Neuronal stem cell (in vitro differentiated cells): Measurements from ENCODE around the gene MAD1L1.

ENCODE experiments used
- DNase-seq: peaks from one replicate; pipeline ENCODE4 v3.0.0-alpha.2; 2013; ENCODE audit warnings: low spot score
- H2AFZ ChIP-seq: one replicate; pipeline ENCODE4 v1.6.1; 2013; ENCODE audit warnings: mild to moderate bottlenecking, low read length, inconsistent platforms
- H2AK5ac ChIP-seq: 2 replicates; pipeline ENCODE4 v1.6.1; 2013; ENCODE audit warnings: low read depth, mild to moderate bottlenecking, inconsistent platforms, low read length, moderate library complexity, mixed read lengths
- H2BK120ac ChIP-seq: 2 replicates; pipeline ENCODE4 v1.6.1; 2013; ENCODE audit warnings: low read depth, mild to moderate bottlenecking, inconsistent platforms, low read length, moderate library complexity, mixed read lengths
- H2BK12ac ChIP-seq: one replicate; pipeline ENCODE4 v1.6.1; 2013; ENCODE audit warnings: low read length, inconsistent platforms
- H2BK15ac ChIP-seq: 2 replicates; pipeline ENCODE4 v1.6.1; 2013; ENCODE audit warnings: mild to moderate bottlenecking, low read length, inconsistent platforms, mixed read lengths
- H2BK5ac ChIP-seq: one replicate; pipeline ENCODE4 v1.6.1; 2013; ENCODE audit warnings: inconsistent platforms, mild to moderate bottlenecking, low read length, moderate library complexity
- H3K14ac ChIP-seq: one replicate; pipeline ENCODE4 v1.6.1; 2013; ENCODE audit warnings: low read length, inconsistent platforms
- H3K18ac ChIP-seq: 2 replicates; pipeline ENCODE4 v1.6.1; 2013; ENCODE audit warnings: low read length, inconsistent platforms
- H3K23ac ChIP-seq: 2 replicates; pipeline ENCODE4 v1.6.1; 2013; ENCODE audit warnings: low read depth, mild to moderate bottlenecking, mixed read lengths, low read length, inconsistent platforms; ENCODE audit not compliant: poor library complexity
- H3K27ac ChIP-seq: replicated peaks from 3 replicates; pipeline ENCODE4 v1.5.1; 2013; ENCODE audit warnings: low read length, inconsistent platforms
- H3K27me3 ChIP-seq, 3 experiments: 2 replicates each; pipeline ENCODE4 v1.6.1; 2013; ENCODE audit warnings: low read length in 3 of 3, mild to moderate bottlenecking in 2 of 3, inconsistent platforms in 1 of 3, low read depth in 1 of 3, mixed read lengths in 1 of 3, moderate library complexity in 1 of 3; ENCODE audit not compliant: control insufficient read depth in 3 of 3, insufficient read depth in 3 of 3
- H3K36me3 ChIP-seq, 2 donors: replicated peaks in 1 of 2; 2 replicates each; pipeline ENCODE4 v1.6.1; 2013; ENCODE audit warnings: low read length in 2 of 2; ENCODE audit not compliant: control insufficient read depth in 2 of 2, insufficient read depth in 2 of 2
- H3K4ac ChIP-seq: 2 replicates; pipeline ENCODE4 v1.6.1; 2013; ENCODE audit warnings: inconsistent platforms, mild to moderate bottlenecking, low read length, moderate library complexity
- H3K4me1 ChIP-seq, 2 donors: 1 replicate in 1 of 2; 2 replicates in 1 of 2; pipeline ENCODE4 v1.6.1; 2013; ENCODE audit warnings: low read length in 2 of 2, low read depth in 1 of 2; ENCODE audit not compliant: control insufficient read depth in 2 of 2, insufficient read depth in 1 of 2
- H3K4me2 ChIP-seq: one replicate; pipeline ENCODE4 v1.6.1; 2013; ENCODE audit warnings: mild to moderate bottlenecking, low read length, inconsistent platforms; ENCODE audit not compliant: insufficient read depth, poor library complexity, severe bottlenecking
- H3K4me3 ChIP-seq, 2 donors: 2 replicates each; pipeline ENCODE4 v1.5.1; 2013; ENCODE audit warnings: low read length in 2 of 2, mild to moderate bottlenecking in 2 of 2, inconsistent platforms in 1 of 2, moderate library complexity in 1 of 2
- H3K79me1 ChIP-seq: one replicate; pipeline ENCODE4 v1.6.1; 2013; ENCODE audit warnings: low read depth, mild to moderate bottlenecking, inconsistent platforms, low read length, moderate library complexity
- H3K9ac ChIP-seq: one replicate; pipeline ENCODE4 v1.6.1; 2013; ENCODE audit warnings: mild to moderate bottlenecking, low read depth, low read length, inconsistent platforms; ENCODE audit not compliant: poor library complexity
- H3K9me3 ChIP-seq, 2 donors: replicated peaks in 1 of 2; 2 replicates each; pipeline versions ENCODE3 to v1.6.1; 2013; ENCODE audit warnings: low read length in 2 of 2, mild to moderate bottlenecking in 2 of 2, inconsistent platforms in 1 of 2, low read depth in 1 of 2, mixed read lengths in 1 of 2, moderate library complexity in 1 of 2; ENCODE audit not compliant: control insufficient read depth in 2 of 2, insufficient read depth in 1 of 2
- H4K8ac ChIP-seq: one replicate; pipeline ENCODE4 v1.6.1; 2013; ENCODE audit warnings: low read depth, mild to moderate bottlenecking, inconsistent platforms, low read length, moderate library complexity
- H4K91ac ChIP-seq: one replicate; pipeline ENCODE4 v1.6.1; 2013; ENCODE audit warnings: low read length, low read depth, mild to moderate bottlenecking, inconsistent platforms; ENCODE audit not compliant: poor library complexity
- WGBS, 2 donors: extraction: QIAGEN DNeasy Blood & Tissue Kit; methylation state at CpG; one replicate each; pipeline ENCODE4 v1.1.7; 2013; ENCODE audit warnings: missing lambda C conversion rate in 2 of 2, mixed read lengths in 1 of 2; ENCODE audit not compliant: insufficient read length in 2 of 2, insufficient replicate concordance in 1 of 2; ENCODE audit errors: extremely low coverage in 2 of 2; 5-methylcytosine and 5-hydroxymethylcytosine counted together

Gene MAD1L1

GRCh38 chr7:2230226-2230625 lies 2.5 kb downstream of the MAD1L1 start:
- Histone ChIP-seq H3K4me1 (peaks cover 4 to 9% of the 10 kb centered on the region in 2 donors), H2BK15ac (no peak overlapping the region), H4K91ac (no peak overlapping the region), H3K4ac (no peak overlapping the region), H3K36me3 (peaks cover 44 to 73% of the 10 kb centered on the region in 2 donors), H2AFZ (no peak overlapping the region), H3K14ac (no peak overlapping the region), H3K4me3 (no peak overlapping the region), H3K9me3 (no peaks in the 10 kb centered on the region), H3K23ac (no peak overlapping the region), H3K9ac (no peak overlapping the region), H2BK5ac (no peak overlapping the region), H3K4me2 (no peak overlapping the region), H2BK120ac (no peak overlapping the region), H3K27ac (no peak overlapping the region), H2BK12ac (no peak overlapping the region), H3K79me1 (peaks cover 16% of the 10 kb centered on the region), H4K8ac (no peak overlapping the region), H3K18ac (no peak overlapping the region), H2AK5ac (no peak overlapping the region), H3K27me3 (no peaks in the 10 kb centered on the region)
- DNase-seq: no peak
- WGBS, 2 donors: no CpG with 5 or more reads among the region's 8 CpGs

- Histone ChIP-seq H3K27ac (no peak overlapping the region), H3K4ac (no peak overlapping the region), H2AK5ac (no peak overlapping the region), H2BK120ac (no peak overlapping the region), H4K91ac (no peak overlapping the region), H2BK12ac (no peak overlapping the region), H3K23ac (no peak overlapping the region), H3K18ac (no peak overlapping the region), H3K4me2 (no peak overlapping the region), H3K9me3 (no peaks in the 10 kb centered on the region), H3K14ac (no peak overlapping the region), H3K4me1 (peaks cover 4 to 9% of the 10 kb centered on the region in 2 donors), H2AFZ (no peak overlapping the region), H3K27me3 (no peaks in the 10 kb centered on the region), H3K4me3 (no peak overlapping the region), H3K36me3 (peaks cover 43 to 73% of the 10 kb centered on the region in 2 donors), H2BK5ac (no peak overlapping the region), H3K9ac (no peak overlapping the region), H3K79me1 (peaks cover 19% of the 10 kb centered on the region), H2BK15ac (no peak overlapping the region), H4K8ac (no peak overlapping the region)
- no peak for DNase-seq
- whole genome bisulfite sequencing, 2 donors: no CpG with 5 or more reads among the region's 7 CpGs
These were observed 3.3 kb downstream of the MAD1L1 start for GRCh38 chr7:2229467-2229866.

- Histone ChIP-seq H3K4me2 (no peak overlapping the region), H2AFZ (no peak overlapping the region), H2AK5ac (no peak overlapping the region), H3K14ac (no peak overlapping the region), H3K9me3 (no peaks in the 10 kb centered on the region), H3K23ac (no peak overlapping the region), H3K4me3 (no peak overlapping the region), H4K8ac (no peak overlapping the region), H3K36me3 (peaks cover 44 to 73% of the 10 kb centered on the region in 2 donors), H3K79me1 (peaks cover 19% of the 10 kb centered on the region), H2BK120ac (no peak overlapping the region), H3K4ac (no peak overlapping the region), H2BK12ac (no peak overlapping the region), H2BK15ac (no peak overlapping the region), H3K9ac (no peak overlapping the region), H3K18ac (no peak overlapping the region), H3K4me1 (peaks cover 4 to 9% of the 10 kb centered on the region in 2 donors), H2BK5ac (no peak overlapping the region), H3K27me3 (no peaks in the 10 kb centered on the region), H4K91ac (peak overlapping the region; percentile 22), H3K27ac (no peak overlapping the region)
- no peak for DNase-seq
- no CpG with 5 or more reads among the region's 8 CpGs for WGBS, 2 donors
These were observed 3.8 kb downstream of the MAD1L1 start for GRCh38 chr7:2228921-2229320.

GRCh38 chr7:2227699-2228098 lies 5.0 kb downstream of the MAD1L1 start:
- DNase-seq: no peak
- Histone ChIP-seq H3K27me3 (no peaks in the 10 kb centered on the region), H3K4ac (no peak overlapping the region), H2AFZ (no peak overlapping the region), H3K79me1 (peaks cover 25% of the 10 kb centered on the region), H3K23ac (no peak overlapping the region), H3K14ac (no peak overlapping the region), H3K9me3 (no peaks in the 10 kb centered on the region), H3K4me1 (peaks cover 4 to 5% of the 10 kb centered on the region in 2 donors), H2BK5ac (peak overlapping the region; percentile 5), H2BK12ac (no peak overlapping the region), H3K36me3 (peaks cover 52 to 82% of the 10 kb centered on the region in 2 donors), H3K4me2 (no peak overlapping the region), H3K27ac (no peak overlapping the region), H2BK120ac (no peak overlapping the region), H4K91ac (no peak overlapping the region), H4K8ac (no peak overlapping the region), H3K4me3 (no peak overlapping the region), H3K9ac (no peak overlapping the region), H2BK15ac (no peak overlapping the region), H2AK5ac (no peak overlapping the region), H3K18ac (no peak overlapping the region)
- no CpG with 5 or more reads among the region's 15 CpGs for WGBS, 2 donors
